Measurements from ENCODE around the gene AMBP. TPM values are rescaled to one million over a fixed set of nuclear protein-coding genes. Genes with fewer than 3 reads are reported as not detected.

The AMBP gene
- total RNA-seq, 1 experiment from 2014 or later, result 0.10 TPM

- DNase-seq (ENCODE audit: low read depth), result peak; percentile 57
Observed at GRCh38 chr9:114112778-114113584, 34.9 kb upstream of the AMBP start.

DNA sequence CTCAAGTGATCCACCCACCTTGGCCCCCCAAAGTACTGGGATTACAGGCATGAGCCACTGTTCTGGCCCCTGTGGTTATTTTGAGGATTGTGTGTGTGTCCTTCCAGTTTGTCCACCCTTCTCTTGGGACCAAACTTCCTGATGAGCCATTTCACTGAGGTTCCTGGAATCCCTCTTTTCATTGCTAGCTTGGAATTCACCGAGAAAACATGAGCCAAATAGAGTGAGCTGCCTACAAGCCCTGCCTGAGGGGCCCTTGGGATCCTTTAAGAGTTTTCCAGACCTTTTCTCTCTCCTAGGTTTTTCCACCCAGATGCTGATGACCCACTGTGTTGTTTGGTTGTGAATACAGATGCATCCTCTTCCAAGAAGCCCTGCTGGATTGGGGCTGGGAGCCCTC lies 34.2 kb upstream of the AMBP start:
- DNase-seq (ENCODE audit: low read depth), result no peak

DNA sequence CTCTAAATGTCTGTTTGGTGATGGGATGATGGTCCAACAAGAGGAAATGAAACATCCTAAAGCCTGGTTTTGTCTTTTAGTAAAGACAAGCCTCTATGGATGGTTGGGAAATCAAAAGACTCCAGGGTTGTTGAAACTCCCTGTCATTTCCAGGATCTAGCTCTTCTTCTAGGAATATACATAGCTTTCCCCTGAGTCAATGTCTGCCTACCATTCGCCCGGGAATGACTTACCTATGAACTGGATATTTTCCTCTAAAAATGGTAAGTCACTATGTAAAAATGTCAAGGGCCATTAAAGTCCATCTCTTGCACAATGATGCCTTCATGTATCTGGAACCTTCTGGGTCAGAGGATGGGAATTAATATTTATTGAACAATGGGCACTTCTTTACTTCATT lies 32.1 kb upstream of the AMBP start:
- peak; percentile 70 for DNase-seq (ENCODE audit: low read depth)

GRCh38 chr9:114109124-114109523 lies 31.0 kb upstream of the AMBP start:
- DNase-seq (ENCODE audit: low read depth), result no peak

DNA sequence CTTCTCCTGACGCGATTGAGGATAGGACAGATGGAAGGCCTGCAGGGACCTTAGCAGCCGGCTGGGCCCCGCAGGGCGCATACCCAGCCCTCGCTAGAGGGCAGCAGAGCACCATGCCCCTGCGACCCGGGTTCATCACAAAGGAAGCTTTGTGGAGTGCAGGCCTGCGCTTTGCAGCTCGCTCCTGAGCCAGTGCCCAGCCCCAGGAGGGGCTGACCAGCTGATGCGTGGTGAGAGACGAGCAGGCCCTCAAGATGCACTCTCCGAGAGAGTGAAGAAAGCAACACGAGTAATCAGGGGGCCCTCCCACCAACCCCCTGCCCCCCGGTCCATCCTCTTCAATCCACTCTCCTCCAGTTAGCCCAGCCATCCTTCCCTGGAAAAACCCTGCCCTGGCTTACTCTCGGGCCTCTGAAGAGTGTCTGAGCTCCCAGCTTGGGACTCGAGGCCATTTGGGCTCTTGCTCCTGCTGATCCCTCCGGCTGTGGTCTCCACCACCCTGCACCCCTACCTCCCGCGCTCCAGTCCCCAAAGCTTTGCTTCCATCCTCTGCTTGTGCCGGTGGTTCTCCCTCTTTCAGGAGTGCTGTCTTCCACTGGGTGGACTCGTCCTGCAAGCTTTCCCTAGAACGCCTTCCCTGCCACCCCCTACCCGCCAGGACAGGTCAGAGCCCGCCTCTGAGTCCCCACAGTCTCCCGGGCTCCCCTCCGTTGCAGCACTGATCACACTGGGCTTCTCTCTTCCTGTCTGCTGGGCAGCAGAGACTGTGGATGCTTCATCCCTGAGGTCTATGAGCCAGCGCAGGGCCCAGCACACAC lies 30.1 kb upstream of the AMBP start:
- peak; percentile 70 for DNase-seq (ENCODE audit: low read depth)

DNA sequence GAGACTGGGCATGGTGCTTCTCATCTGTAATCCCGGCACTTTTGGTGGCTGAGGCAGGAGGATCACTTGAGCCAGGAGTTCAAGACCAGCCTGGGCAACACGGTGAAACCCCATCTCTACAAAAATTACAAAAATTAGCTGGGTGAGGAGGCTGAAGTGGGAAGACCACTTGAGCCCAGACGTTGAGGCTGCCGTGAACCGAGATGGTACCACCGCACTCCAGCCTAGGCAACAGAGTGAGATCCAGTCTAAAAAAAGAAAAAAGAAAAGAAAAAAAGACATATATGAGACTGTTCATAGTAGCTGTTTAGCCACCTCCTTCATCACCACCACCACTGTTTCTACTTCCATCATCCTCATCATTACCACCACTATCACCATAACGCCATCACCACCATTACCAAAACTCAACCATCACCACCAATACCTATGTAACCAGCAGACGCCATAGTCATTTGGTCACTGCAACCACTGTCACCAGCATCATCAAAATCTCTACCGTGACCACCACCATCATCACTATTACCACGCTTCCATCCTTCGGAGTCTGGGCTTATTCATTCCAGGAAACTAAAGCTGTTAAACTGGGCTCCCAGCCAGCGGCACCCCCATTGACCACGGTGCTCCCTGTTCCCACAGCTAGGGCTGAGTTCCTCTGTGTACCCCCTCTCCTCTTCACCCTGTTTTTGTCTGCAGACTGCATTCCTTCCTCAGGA lies 29.3 kb upstream of the AMBP start:
- no peak for DNase-seq (ENCODE audit: low read depth)

- no peak for DNase-seq (ENCODE audit: low read depth)
Observed at GRCh38 chr9:114105236-114105635, 27.1 kb upstream of the AMBP start.

- DNase-seq (ENCODE audit: low read depth), result no peak
Observed at GRCh38 chr9:114102484-114102883, 24.4 kb upstream of the AMBP start.

DNA sequence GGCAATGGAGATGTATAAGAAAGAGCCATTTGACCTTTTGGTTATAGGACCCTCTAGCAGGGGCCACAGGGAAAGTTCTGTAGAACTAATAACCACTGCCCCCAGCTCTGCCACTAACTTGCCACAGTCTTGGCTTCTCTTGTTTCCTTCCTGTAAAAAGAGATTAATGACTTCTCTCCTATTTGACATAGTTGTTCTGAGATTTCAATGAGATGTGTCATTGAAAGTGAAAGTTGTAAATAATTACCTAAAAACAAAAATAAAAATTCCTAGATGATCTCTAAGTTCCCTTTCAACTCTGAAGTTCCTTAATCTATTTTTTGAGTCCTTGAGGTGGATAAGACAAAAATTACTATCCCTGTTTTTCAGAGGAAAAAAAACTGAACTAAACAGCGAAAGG lies 22.4 kb upstream of the AMBP start:
- no peak for DNase-seq (ENCODE audit: low read depth)

- DNase-seq (ENCODE audit: low read depth), result no peak
Observed at GRCh38 chr9:114099669-114100270, 21.7 kb upstream of the AMBP start.

GRCh38 chr9:114098936-114099668 lies 21.0 kb upstream of the AMBP start, which contains the start of gene KIF12:
KIF12 (minus strand) TSS chr9:114099292; CDS start chr9:114099276, 16 bp downstream.
- DNase-seq (ENCODE audit: low read depth), result peak; percentile 20

GRCh38 chr9:114098021-114098935 lies 20.2 kb upstream of the AMBP start:
- peak; percentile 19 for DNase-seq (ENCODE audit: low read depth)

DNA sequence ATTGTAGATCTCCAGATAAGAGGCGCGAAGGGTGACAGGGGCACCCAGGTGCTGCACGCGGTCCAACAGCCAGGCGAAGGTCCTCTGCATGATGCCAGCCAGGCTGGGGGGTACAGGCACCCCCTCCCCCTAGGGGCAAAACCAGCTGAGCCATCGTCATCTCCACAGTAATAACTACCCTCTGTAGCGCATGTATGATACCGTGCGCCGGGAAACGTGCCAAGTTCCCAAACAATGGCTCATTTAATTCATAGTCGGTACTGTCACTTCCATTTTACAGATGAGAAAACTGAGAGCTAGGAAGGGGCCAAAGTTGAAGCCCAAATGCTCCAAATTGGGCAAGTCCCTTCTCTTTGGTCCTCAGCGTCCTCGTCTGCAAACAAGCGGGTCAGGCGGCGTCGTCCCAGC lies 19.5 kb upstream of the AMBP start:
- peak; percentile 37 for DNase-seq (ENCODE audit: low read depth)

DNA sequence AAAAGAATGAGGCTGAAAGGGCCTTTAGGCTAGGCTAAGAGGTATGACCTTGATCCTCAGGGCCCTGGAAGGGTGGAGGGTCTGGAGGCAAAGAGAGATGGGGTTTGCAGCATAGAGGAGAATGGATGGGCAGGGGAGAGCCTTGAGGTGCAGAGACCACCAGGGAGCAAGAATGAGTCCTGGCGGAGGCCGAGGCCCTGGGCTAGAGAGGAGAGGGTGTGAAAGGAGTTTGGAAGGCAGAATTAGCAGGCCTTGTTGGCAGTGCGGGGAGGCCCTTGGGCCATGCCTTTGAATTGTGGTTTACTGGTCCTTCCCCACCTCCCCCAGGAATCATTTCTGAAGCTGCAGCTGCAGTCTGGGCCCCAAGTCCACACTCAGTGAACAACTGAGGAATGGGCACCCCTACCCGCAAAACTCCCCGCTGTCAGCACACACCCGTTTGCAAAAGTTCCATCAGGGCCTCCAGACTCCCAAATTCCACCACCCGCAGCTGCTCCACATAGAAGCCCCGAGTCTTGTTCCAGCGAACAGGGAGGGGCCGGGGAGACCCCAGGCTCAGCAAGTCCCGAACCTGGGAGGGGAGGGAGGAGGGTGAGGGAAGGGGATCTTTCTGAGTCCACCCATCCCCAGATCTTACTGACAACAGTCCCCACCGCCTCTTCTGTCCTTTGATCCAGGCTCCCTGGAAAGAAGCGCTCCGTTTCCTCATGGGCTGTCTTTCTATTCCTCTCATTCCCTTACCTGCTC lies 18.9 kb upstream of the AMBP start:
- no peak for DNase-seq (ENCODE audit: low read depth)

DNA sequence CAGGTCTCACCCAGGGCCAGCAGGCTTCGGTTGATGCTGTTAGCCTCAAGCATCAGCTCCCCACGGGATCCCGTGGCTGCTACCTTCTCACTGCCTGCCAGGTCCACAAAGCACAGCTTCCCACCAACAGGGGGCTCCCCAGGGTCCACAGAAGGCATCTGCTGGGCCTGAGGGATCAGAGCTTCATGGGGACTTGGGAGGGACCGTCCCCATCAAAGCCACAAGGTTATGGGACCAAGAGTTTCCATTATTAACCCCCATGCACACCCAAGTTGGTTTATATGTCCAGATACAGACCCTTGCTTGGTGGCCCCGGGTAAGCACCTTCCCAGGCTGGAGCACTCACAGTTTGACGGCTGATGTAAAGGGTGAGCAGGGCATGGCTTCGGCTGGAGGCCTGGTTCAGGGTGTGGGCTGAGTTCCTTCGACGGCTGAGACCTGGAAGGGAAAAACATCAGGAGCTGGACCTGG lies 18.0 kb upstream of the AMBP start:
- no peak for DNase-seq (ENCODE audit: low read depth)

DNA sequence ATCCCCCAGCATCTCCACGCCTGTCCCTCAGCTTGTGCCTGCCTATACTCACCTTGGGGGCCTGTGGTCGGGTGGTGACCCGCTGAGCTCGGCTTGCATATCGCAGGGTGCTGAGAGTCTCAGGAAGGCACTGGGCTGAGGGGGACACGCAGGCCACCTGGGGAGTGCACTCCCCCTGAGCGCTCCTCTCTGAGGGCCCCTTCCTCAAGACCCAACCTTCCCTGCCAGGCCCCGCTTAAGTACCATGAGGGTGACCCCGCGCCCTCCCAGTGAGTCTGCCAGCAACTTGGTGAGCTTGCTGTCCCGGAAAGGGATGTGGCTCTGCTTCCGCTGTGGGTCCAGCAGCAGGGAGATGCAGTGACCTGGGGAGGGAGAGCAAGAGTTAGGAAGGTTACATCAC lies 16.9 kb upstream of the AMBP start:
- DNase-seq (ENCODE audit: low read depth), result no peak

GRCh38 chr9:114093761-114094505 lies 15.8 kb upstream of the AMBP start:
- DNase-seq (ENCODE audit: low read depth), result no peak

DNA sequence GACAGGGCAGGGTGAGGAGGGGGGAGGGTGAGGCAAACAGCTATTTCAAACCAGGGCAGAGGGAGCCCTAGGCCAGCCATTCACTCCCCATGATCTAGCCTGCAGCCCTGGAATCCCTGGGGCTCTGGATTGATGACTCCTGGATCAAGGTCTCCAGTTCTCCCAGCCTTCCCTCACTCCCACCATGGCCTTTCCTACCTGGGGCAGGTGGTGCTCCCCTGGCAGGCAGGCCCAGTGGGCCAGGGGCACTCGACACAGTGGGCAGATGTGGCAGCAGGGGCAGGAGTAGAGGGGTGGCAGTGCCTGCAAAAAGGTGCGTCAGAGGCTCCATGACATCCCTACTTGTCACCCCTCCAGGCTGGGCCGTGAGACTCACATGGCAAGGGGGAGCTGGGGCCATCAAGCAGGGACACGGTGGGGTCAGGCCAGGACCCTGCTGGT lies 15.0 kb upstream of the AMBP start:
- DNase-seq (ENCODE audit: low read depth), result no peak

Measured in M059J (cell line).